Measurements from ENCODE around the gene SPATA9.
A peak's percentile ranks its signal among the peaks of the same experiment; 100 is the strongest.

Gene SPATA9

GRCh38 chr5:95627971-95628810 is 54.6 kb downstream of the SPATA9 start:
- intact Hi-C loops (cut with DNase I) = no loop called here

DNA sequence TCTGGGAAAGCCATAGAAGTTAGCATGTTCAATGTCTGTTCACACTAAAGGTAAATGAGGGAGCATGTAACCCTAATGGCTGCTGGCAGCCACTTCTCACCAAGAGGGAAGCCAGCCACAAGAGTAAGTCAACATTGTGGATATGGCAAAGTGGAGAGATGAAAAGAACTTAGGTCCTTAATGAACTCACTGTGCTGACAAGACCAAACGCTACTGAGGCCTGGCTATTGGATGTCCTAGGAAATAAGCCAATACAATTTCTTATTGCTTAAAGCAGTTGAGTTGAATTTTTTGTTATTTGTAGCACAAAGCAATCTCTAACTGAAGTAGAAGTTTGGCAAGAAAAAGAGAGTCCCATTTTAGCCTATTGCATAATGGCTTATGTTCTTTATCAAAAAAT is 56.1 kb downstream of the SPATA9 start:
- intact Hi-C loops (cut with DNase I) = no loop called here
- DNase-seq = no peak

More at GRCh38 chr5:95627971-95628810, 54.6 kb downstream of the SPATA9 start:
- no peak for DNase-seq

GRCh38 chr5:95624368-95624767 is 58.4 kb downstream of the SPATA9 start:
- no peak for DNase-seq
- intact Hi-C loops (cut with DNase I) = no loop called here

GRCh38 chr5:95623706-95624105 is 59.1 kb downstream of the SPATA9 start:
- DNase-seq = no peak
- intact Hi-C loops (cut with DNase I) = no loop called here

DNA sequence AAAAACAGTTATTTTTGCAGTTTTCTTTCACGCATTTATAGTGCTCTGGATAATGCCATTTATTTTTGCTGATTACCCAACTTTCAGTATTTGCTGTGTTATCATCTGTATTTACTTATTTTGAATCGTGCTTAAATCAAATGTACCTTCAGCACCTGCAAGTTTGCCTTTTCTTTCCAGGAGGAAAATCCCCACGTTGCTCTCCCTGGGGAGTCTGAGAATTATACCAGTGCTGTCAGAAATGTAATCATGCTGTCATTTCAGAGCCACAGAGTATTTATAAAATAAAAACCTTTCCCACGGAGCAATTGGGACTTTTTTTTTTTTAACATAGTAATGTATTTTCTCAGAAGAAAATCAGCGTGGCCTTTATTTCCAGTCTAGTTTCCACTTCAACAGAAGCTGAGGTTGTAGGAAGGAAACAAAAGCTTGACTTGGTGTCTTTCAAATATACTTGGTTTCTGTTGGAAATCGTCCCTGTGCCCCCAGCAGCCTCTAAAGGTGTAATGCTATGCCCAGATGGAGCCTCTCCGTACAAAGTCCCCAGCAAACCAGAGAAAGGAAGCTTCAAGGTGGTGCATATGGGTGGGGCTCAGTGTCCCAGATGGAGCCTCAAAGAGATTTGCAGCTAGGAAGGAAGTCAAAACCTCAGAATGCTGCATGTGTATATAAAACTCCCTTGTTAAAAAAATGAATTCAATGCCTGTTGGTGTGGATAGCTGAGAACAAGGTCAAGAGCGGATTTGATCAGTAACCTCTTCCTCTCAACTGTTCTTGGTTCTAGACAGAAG is 60.8 kb downstream of the SPATA9 start:
- intact Hi-C loops (cut with DNase I) = no loop called here
- peak in 2 of 42 donors; percentile 12 to 21 for DNase-seq

- intact Hi-C loops (cut with DNase I) = no loop called here
Measured at GRCh38 chr5:95620870-95621838, 61.6 kb downstream of the SPATA9 start.

GRCh38 chr5:95620030-95620869 is 62.5 kb downstream of the SPATA9 start, which contains the start of gene GPR150:
Gene GPR150 (plus strand): TSS chr5:95620087. CDS start chr5:95620276, 189 bp downstream.
- intact Hi-C loops (cut with DNase I) = no loop called here
- DNase-seq = peak in 35 of 42 donors; percentile 10 to 60 (median 30)

More at GRCh38 chr5:95620870-95621838, 61.6 kb downstream of the SPATA9 start:
- peak in 29 of 42 donors; percentile 10 to 56 (median 24) for DNase-seq

- peak in 4 of 42 donors; percentile 3 to 33 (median 19) for DNase-seq
- intact Hi-C loops (cut with DNase I) = no loop called here
Measured at GRCh38 chr5:95619514-95620029, 63.2 kb downstream of the SPATA9 start.

DNA sequence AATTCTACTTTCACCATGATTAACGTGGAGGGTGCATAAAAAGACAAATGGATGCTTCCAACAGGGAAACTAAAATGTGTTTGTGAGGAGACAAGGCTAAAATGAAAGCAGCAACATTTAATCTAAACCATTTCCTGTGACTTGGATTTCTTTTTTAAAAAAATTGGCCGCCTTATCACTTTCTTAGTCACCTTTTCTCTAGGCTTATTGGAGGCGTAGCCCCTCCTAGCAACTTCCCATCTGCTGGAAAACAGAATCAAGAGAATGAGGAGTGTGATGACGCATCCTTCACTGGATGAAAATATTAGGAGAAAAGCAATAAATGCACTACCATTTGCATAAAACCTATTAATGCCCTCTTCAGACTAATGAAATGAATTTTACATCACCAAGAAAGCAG is 63.7 kb downstream of the SPATA9 start:
- no peak for DNase-seq
- intact Hi-C loops (cut with DNase I) = no loop called here

GRCh38 chr5:95617057-95617456 is 65.7 kb downstream of the SPATA9 start:
- DNase-seq = no peak
- intact Hi-C loops (cut with DNase I) = no loop called here

- no peak for DNase-seq
- intact Hi-C loops (cut with DNase I) = no loop called here
Measured at GRCh38 chr5:95615164-95615467, 67.7 kb downstream of the SPATA9 start.

GRCh38 chr5:95613514-95613913 is 69.3 kb downstream of the SPATA9 start:
- intact Hi-C loops (cut with DNase I) = no loop called here
- no peak for DNase-seq

DNA sequence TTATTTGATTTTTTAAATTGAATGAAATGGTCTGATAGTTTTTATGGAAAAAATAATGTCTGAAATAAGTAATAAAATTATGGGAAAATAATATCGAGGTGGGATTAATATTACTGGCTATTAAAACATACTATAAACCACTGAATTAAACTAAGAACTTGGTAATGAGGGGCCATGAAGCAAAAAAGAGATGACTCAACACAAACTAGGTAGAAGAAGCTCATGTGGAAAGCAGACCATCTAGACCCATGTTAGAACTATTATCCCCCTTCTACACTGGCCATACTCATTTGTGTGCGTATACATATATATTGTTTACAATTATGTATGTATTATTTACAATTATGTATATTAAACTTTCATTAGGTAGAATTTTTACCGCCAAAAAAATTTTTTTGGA is 71.4 kb downstream of the SPATA9 start:
- intact Hi-C loops (cut with DNase I) = no loop called here
- no peak for DNase-seq

DNA sequence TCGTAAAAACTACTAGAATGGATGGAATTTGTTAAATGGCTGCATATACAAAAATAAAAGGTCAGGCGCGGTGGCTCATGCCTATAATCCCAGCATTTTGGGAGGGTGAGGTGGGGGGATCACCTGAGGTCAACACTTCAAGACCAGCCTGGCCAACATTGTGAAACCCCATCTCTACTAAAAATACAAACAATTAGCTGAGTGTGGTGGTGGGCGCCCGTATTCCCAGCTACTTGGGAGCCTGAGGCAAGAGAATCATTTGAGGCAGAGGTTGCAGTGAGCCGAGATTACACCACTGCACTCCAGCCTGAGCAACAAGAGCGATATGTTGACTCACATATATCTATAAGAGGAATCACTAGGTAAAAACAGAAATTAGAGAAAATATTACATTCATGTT is 72.2 kb downstream of the SPATA9 start:
- no peak for DNase-seq
- intact Hi-C loops (cut with DNase I) = no loop called here

DNA sequence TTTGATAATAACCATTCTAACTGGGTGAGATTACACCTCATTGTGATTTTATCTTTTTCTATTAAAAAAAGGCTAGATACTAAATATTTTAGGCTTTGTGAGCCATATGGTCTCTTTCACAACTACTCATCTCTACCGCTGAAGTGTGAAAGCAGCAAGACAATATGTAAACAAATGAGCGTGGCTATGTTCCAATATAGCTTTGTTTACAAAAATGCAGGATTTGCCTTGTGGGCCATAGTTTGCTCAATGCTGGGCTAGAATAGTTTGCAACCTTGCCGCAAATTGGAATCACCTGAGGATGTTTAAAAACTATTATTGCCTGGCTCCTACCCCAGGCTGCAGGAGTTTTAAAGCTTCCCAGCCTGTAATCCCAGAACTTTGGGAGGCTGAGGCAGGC is 73.1 kb downstream of the SPATA9 start:
- intact Hi-C loops (cut with DNase I) = no loop called here
- no peak for DNase-seq

Measured in head of caudate nucleus (tissue), 42 donors.